Right atrium auricular region (tissue), 2 donors: ENCODE measurements around the gene LRP1B. TPM values are rescaled to one million over a fixed set of nuclear protein-coding genes. Genes with fewer than 3 reads are reported as not detected.

Experiments used
- DNase-seq: peaks from one replicate; pipeline ENCODE4 v3.0.0-alpha.2; 2019; ENCODE audit warnings: low spot score
- H3K27ac ChIP-seq, 2 donors: fragments of 200-600 bp; sonication (generic); 1 replicate in 1 of 2; 2 replicates in 1 of 2; pipeline ENCODE4 v1.5.1; 2016 to 2019
- H3K27me3 ChIP-seq, 2 donors: fragments of 200-600 bp; sonication (generic); one replicate each; pipeline versions ENCODE4 v1.5.1 to v1.6.0; 2017 to 2019
- H3K36me3 ChIP-seq: fragments of 200-600 bp; sonication (generic); one replicate; pipeline ENCODE4 v1.5.1; 2016
- H3K4me1 ChIP-seq, 2 donors: fragments of 200-600 bp; sonication (generic); one replicate each; pipeline versions ENCODE4 v1.5.1 to v1.6.0; 2017 to 2019
- H3K4me3 ChIP-seq, 2 donors: fragments of 200-600 bp; sonication (generic); 1 replicate in 1 of 2; 2 replicates in 1 of 2; pipeline ENCODE4 v1.5.1; 2017 to 2019; ENCODE audit warnings: mild to moderate bottlenecking in 1 of 2, moderate library complexity in 1 of 2
- H3K9me3 ChIP-seq, 2 donors: fragments of 200-600 bp; sonication (generic); one replicate each; pipeline ENCODE4 v1.5.1; 2019
- CTCF ChIP-seq, 2 donors: fragments of 200-600 bp; sonication (generic); IDR thresholded peaks; one replicate each; pipeline ENCODE4 v1.5.1; 2019; ENCODE audit warnings: antibody characterized with exemption in 2 of 2
- total RNA-seq, 2 donors: library from RNA; depleted of rRNA; stranded (reverse); fragments of >200 nt; gene quantifications; one replicate each; pipeline ENCODE4 v1.1.0, GENCODE V29; 2016

LRP1B gene
- total RNA-seq, 2 donors from 2014 or later, result 0.44 to 0.47 TPM

DNA sequence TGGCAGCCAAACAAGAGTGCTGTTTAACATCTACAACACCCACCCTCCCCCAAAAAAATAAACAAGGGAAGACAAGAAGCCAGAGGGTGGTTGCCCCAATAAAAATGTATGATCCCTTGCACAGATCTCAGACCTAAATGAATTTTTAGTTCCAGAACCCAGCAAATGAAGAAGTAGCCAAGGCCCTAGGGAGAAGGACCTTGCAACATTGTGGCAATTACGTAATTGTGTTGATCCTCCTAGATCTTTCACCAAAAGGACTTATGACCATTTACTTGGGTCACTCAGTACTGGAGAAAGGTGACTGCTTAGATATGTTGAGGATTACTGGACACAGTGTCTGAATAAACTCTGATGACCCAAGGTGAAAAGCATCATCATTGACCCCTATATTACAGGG, 1393.8 kb downstream of the LRP1B start:
- H3K4me3 ChIP-seq, result no peak overlapping the region
- H3K27ac ChIP-seq, result no peak overlapping the region
- no peaks in the 10 kb centered on the region for H3K4me1 ChIP-seq
- H3K9me3 ChIP-seq, result no peaks in the 10 kb centered on the region
- no peak for TF ChIP-seq CTCF (IDR thresholded peaks at IDR 0.05)
- DNase-seq, result no peak
- no peaks in the 10 kb centered on the region for H3K27me3 ChIP-seq
- no peaks in the 10 kb centered on the region for H3K36me3 ChIP-seq

- no peak overlapping the region for H3K27ac ChIP-seq
- no peaks in the 10 kb centered on the region for H3K4me1 ChIP-seq
- H3K27me3 ChIP-seq, result no peaks in the 10 kb centered on the region
- no peaks in the 10 kb centered on the region for H3K9me3 ChIP-seq
- H3K36me3 ChIP-seq, result no peaks in the 10 kb centered on the region
- no peak for DNase-seq
- no peak overlapping the region for H3K4me3 ChIP-seq
- TF ChIP-seq CTCF (IDR thresholded peaks at IDR 0.05), result no peak
Measured at GRCh38 chr2:140734992-140735391, 1395.8 kb downstream of the LRP1B start.

DNA sequence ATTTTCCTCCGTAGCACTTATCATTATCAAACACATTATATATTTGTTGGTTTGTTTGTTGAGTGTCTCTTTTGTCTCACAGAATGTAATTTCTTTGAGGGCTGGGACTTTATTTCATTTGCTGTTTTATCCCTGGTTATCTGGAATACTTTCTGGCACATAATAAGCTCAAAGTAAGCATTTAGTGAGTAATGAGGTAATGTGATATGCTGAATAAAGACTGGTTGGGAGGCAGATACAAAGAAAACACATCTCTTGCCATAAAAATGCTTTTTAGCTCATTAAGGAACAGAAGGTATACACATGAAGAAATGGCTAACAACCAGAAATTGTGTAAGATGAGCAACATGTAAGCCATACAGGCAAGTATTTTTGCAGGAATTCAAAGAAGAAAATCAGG, 1411.8 kb downstream of the LRP1B start:
- TF ChIP-seq CTCF (IDR thresholded peaks at IDR 0.05), result no peak
- DNase-seq, result no peak
- H3K27ac ChIP-seq, result no peak overlapping the region
- H3K27me3 ChIP-seq, result no peaks in the 10 kb centered on the region
- no peaks in the 10 kb centered on the region for H3K36me3 ChIP-seq
- H3K4me3 ChIP-seq, result no peak overlapping the region
- H3K9me3 ChIP-seq, result no peaks in the 10 kb centered on the region
- no peaks in the 10 kb centered on the region for H3K4me1 ChIP-seq

- DNase-seq, result no peak
- no peak overlapping the region for H3K27ac ChIP-seq
- H3K4me1 ChIP-seq, result no peaks in the 10 kb centered on the region
- H3K4me3 ChIP-seq, result no peak overlapping the region
- H3K9me3 ChIP-seq, result no peaks in the 10 kb centered on the region
- H3K27me3 ChIP-seq, result no peaks in the 10 kb centered on the region
- TF ChIP-seq CTCF (IDR thresholded peaks at IDR 0.05), result no peak
- H3K36me3 ChIP-seq, result no peaks in the 10 kb centered on the region
Measured at GRCh38 chr2:140717481-140717880, 1413.3 kb downstream of the LRP1B start.

DNA sequence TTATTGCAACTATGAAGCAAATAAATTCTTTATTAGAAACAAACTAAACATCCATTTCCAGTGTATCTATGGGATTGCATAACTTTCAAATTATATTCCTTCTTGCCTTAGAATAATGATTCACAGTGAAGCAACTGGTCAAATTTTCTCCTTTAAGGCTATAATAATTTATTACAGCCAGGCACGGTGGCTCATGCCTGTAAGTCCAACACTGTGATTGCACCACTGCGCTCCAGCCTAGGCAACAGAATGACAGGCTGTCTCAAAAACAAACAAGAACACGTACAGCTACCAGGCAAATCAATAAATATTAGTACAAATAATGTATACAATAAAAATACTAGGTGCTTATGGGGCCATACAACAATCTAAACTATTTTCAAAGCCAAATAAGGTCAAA, 1416.2 kb downstream of the LRP1B start:
- Histone ChIP-seq H3K27me3 (no peaks in the 10 kb centered on the region), H3K27ac (no peak overlapping the region), H3K36me3 (no peaks in the 10 kb centered on the region), H3K4me3 (no peak overlapping the region), H3K9me3 (no peaks in the 10 kb centered on the region), H3K4me1 (no peaks in the 10 kb centered on the region)
- TF ChIP-seq CTCF (IDR thresholded peaks at IDR 0.05), result no peak
- no peak for DNase-seq

DNA sequence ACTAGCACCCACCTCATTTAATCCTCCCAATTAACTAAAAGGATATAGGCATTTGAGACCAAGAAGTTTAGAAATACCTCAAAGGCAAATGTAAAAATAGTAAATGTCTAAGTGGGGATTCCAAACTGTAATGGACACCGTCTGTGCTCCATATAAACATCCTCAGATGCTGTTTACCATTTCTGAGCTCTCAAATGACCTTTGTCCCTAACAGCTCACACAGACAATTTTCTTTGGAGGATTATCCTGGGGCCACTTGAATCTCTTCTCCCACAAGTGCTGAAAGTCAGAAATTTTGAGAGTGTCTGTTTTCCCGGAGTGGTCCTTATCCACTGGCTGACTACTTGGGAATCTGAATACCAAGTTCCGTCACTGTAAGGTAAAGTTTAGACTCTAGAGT, 1418.9 kb downstream of the LRP1B start:
- Histone ChIP-seq H3K36me3 (no peaks in the 10 kb centered on the region), H3K27ac (no peak overlapping the region), H3K4me1 (no peaks in the 10 kb centered on the region), H3K9me3 (no peaks in the 10 kb centered on the region), H3K4me3 (no peak overlapping the region), H3K27me3 (no peaks in the 10 kb centered on the region)
- no peak for TF ChIP-seq CTCF (IDR thresholded peaks at IDR 0.05)
- no peak for DNase-seq
